Suprapubic skin (tissue), 3 donors: Measurements from ENCODE around the gene WDR86.

Experiments used
- CTCF ChIP-seq, 2 donors: fragments of 200-600 bp in 1 of 2; fragments of 450-650 bp in 1 of 2; sonication (generic) in 1 of 2; IDR thresholded peaks; one replicate each; pipeline ENCODE4 v1.5.1; 2016 to 2019; ENCODE audit warnings: antibody characterized with exemption in 2 of 2, mild to moderate bottlenecking in 1 of 2, moderate library complexity in 1 of 2
- EP300 ChIP-seq: sonication (generic); formaldehyde crosslinking; IDR thresholded peaks from one replicate; pipeline ENCODE4 v1.6.1; 2017; ENCODE audit warnings: antibody characterized with exemption

- TF ChIP-seq CTCF (IDR thresholded peaks at IDR 0.05) (no peak), EP300 (no peak)
Measured at GRCh38 chr7:151440799-151441445, 31.1 kb upstream of the WDR86 start.
